SK-N-SH (cell line): Measurements from ENCODE around the gene SUGT1.

Source experiments
- CTCF ChIP-seq: fragments of 200-600 bp; sonication (generic); IDR thresholded peaks from 2 replicates; pipeline ENCODE4 v1.6.1; 2017; ENCODE audit warnings: antibody characterized with exemption, mild to moderate bottlenecking, moderate library complexity
- GATA2 ChIP-seq: sonication (generic); formaldehyde crosslinking; IDR thresholded peaks from 2 replicates; pipeline ENCODE4 v1.5.0; 2020; ENCODE audit warnings: mild to moderate bottlenecking, missing genetic modification reagents
- MXI1 ChIP-seq: IDR thresholded peaks from 2 replicates; pipeline ENCODE4 v1.6.1; 2012; ENCODE audit warnings: mild to moderate bottlenecking, low read depth, low read length, improper control_type of control experiment
- POLR2AphosphoS5 ChIP-seq: IDR thresholded peaks from 2 replicates; pipeline ENCODE4 v1.6.1; 2012; ENCODE audit warnings: low read depth, low read length
- TEAD4 ChIP-seq: IDR thresholded peaks from 2 replicates; pipeline ENCODE4 v1.4.0; 2012; ENCODE audit warnings: mild to moderate bottlenecking, borderline replicate concordance; ENCODE audit not compliant: insufficient read depth
- YY1 ChIP-seq: IDR thresholded peaks from 2 replicates; pipeline ENCODE4 v1.4.0; 2012; ENCODE audit warnings: low read depth, mild to moderate bottlenecking
- TF ChIP-seq, protein P1 (sequence below): IDR thresholded peaks from 2 replicates; pipeline ENCODE4 v1.4.0; 2012; ENCODE audit warnings: low read depth

DNA sequence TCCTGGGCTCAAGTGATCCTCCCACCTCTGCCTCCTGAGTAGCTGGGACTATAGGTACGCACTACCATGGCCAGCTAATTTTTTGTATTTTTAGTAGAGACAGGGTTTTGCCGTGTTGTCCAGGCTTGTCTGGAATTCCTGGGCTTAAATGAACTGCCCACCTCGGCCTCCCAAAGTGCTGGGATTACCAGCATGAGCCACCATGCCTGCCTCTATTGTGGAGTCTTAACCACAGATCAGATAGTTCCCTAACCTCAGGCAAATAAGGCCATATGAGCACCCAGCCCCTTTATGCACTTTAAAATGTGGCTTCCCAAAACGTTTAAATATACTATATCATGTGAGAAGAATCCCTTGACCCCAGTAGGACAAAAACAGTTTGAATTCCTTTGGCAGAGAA, 70.5 kb downstream of the SUGT1 start:
- TF ChIP-seq CTCF (no peak), TEAD4 (no peak), POLR2AphosphoS5 (no peak), GATA2 (no peak), MXI1 (no peak), YY1 (no peak)
- TF ChIP-seq, protein P1, sequence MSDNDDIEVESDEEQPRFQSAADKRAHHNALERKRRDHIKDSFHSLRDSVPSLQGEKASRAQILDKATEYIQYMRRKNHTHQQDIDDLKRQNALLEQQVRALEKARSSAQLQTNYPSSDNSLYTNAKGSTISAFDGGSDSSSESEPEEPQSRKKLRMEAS: no peak
